ENCODE data around the gene USP15.

Gene USP15

GRCh38 chr12:62285284-62285683, 25.1 kb downstream of the USP15 start:
- no peak for DNase-seq

GRCh38 chr12:62288328-62288727, 28.1 kb downstream of the USP15 start:
- no peak for DNase-seq

GRCh38 chr12:62290846-62291245, 30.6 kb downstream of the USP15 start:
- DNase-seq: no peak

GRCh38 chr12:62291864-62292760, 31.9 kb downstream of the USP15 start:
- DNase-seq: no peak

- no peak for DNase-seq
Observed at GRCh38 chr12:62292761-62293344, 32.6 kb downstream of the USP15 start.

- DNase-seq: no peak
Observed at GRCh38 chr12:62294378-62294777, 34.2 kb downstream of the USP15 start.

GRCh38 chr12:62296001-62296400, 35.8 kb downstream of the USP15 start:
- no peak for DNase-seq

GRCh38 chr12:62297321-62297720, 37.1 kb downstream of the USP15 start:
- DNase-seq: no peak

- no peak for DNase-seq
Observed at GRCh38 chr12:62299617-62300016, 39.4 kb downstream of the USP15 start.

- no peak for DNase-seq
Observed at GRCh38 chr12:62301080-62301798, 41.0 kb downstream of the USP15 start.

- no peak for DNase-seq
Observed at GRCh38 chr12:62301799-62302133, 41.6 kb downstream of the USP15 start.

GRCh38 chr12:62304560-62304959, 44.4 kb downstream of the USP15 start:
- DNase-seq: no peak

GRCh38 chr12:62305778-62306177, 45.6 kb downstream of the USP15 start:
- no peak for DNase-seq

- no peak for DNase-seq
Observed at GRCh38 chr12:62306569-62307530, 46.6 kb downstream of the USP15 start.

- no peak for DNase-seq
Observed at GRCh38 chr12:62308201-62308600, 48.0 kb downstream of the USP15 start.

GRCh38 chr12:62313727-62314380, 53.6 kb downstream of the USP15 start:
- DNase-seq: no peak

- DNase-seq: no peak
Observed at GRCh38 chr12:62317017-62317416, 56.8 kb downstream of the USP15 start.

- no peak for DNase-seq
Observed at GRCh38 chr12:62319058-62319457, 58.9 kb downstream of the USP15 start.

- no peak for DNase-seq
Observed at GRCh38 chr12:62320054-62320453, 59.9 kb downstream of the USP15 start.

- DNase-seq: no peak
Observed at GRCh38 chr12:62323386-62323785, 63.2 kb downstream of the USP15 start.

- no peak for DNase-seq
Observed at GRCh38 chr12:62328296-62328921, 68.2 kb downstream of the USP15 start.

- DNase-seq: no peak
Observed at GRCh38 chr12:62331306-62331705, 71.1 kb downstream of the USP15 start.
